ENCODE data around the gene ADAMTS3.

GRCh38 chr4:72305620-72306019 lies 263.4 kb downstream of the ADAMTS3 start:
- TF ChIP-seq POLR2A (IDR thresholded peaks at IDR 0.05; ENCODE audit: low read length) (no peak), GATA1 (IDR thresholded peaks at IDR 0.05; ENCODE audit: low read depth, low read length) (no peak)

All from erythroblast (primary cell).